SK-N-SH treated with all-trans-retinoic acid at 6 μM for 48 hours (cell line): ENCODE measurements around the gene GAA.

Experiments used
- ATAC-seq: fragments of 200-7000 bp; cut with Tn5 transposase; 3 replicates; pipeline ENCODE4 v1.9.1; 2020; ENCODE audit warnings: mild to moderate bottlenecking, moderate library complexity
- CSDC2 ChIP-seq: fragments of 250-450 bp; sonication (Bioruptor Pico); IDR thresholded peaks from 2 replicates; pipeline ENCODE4 v1.5.0; 2020; ENCODE audit warnings: mild to moderate bottlenecking, moderate library complexity
- ESRRG ChIP-seq: fragments of 250-450 bp; sonication (Bioruptor Pico); IDR thresholded peaks from 2 replicates; pipeline ENCODE4 v1.6.1; 2021; ENCODE audit warnings: mild to moderate bottlenecking
- GLIS3 ChIP-seq: fragments of 250-450 bp; sonication (Bioruptor Pico); IDR thresholded peaks from 2 replicates; pipeline ENCODE4 v1.5.0; 2020; ENCODE audit warnings: mild to moderate bottlenecking, moderate library complexity
- ISL1 ChIP-seq: fragments of 250-450 bp; sonication (Bioruptor Pico); IDR thresholded peaks from 2 replicates; pipeline ENCODE4 v2.1.2; 2022; ENCODE audit warnings: mild to moderate bottlenecking, moderate library complexity
- OSR1 ChIP-seq: fragments of 250-450 bp; sonication (Bioruptor Pico); IDR thresholded peaks from 2 replicates; pipeline ENCODE4 v1.8.0; 2022; ENCODE audit warnings: moderate library complexity, mild to moderate bottlenecking, inconsistent platforms
- PATZ1 ChIP-seq: fragments of 250-450 bp; sonication (Bioruptor Pico); IDR thresholded peaks from 2 replicates; pipeline ENCODE4 v1.8.0; 2020; ENCODE audit warnings: mild to moderate bottlenecking, moderate library complexity, borderline replicate concordance
- PPARA ChIP-seq: fragments of 250-450 bp; sonication (Bioruptor Pico); IDR thresholded peaks from 2 replicates; pipeline ENCODE4 v1.5.0; 2020; ENCODE audit warnings: mild to moderate bottlenecking, borderline replicate concordance
- RARB ChIP-seq: fragments of 250-450 bp; sonication (Bioruptor Pico); IDR thresholded peaks from 2 replicates; pipeline ENCODE4 v1.8.0; 2021; ENCODE audit warnings: mild to moderate bottlenecking, moderate library complexity
- SNAI2 ChIP-seq: fragments of 250-450 bp; sonication (Bioruptor Pico); IDR thresholded peaks from 2 replicates; pipeline ENCODE4 v1.5.0; 2020; ENCODE audit warnings: mild to moderate bottlenecking, moderate library complexity
- TCF4 ChIP-seq: fragments of 250-450 bp; sonication (Bioruptor Pico); IDR thresholded peaks from 2 replicates; pipeline ENCODE4 v1.8.0; 2021; ENCODE audit warnings: mild to moderate bottlenecking, moderate library complexity, borderline replicate concordance
- ZC3H10 ChIP-seq: fragments of 250-450 bp; sonication (Bioruptor Pico); IDR thresholded peaks from 2 replicates; pipeline ENCODE4 v1.5.1; 2021; ENCODE audit warnings: mild to moderate bottlenecking, moderate library complexity
- ZNF565 ChIP-seq: fragments of 450-650 bp; formaldehyde crosslinking; conservative IDR thresholded peaks from 2 replicates; pipeline ENCODE4 v1.5.0; 2020; ENCODE audit warnings: low read depth, mild to moderate bottlenecking, moderate library complexity
- ZNF70 ChIP-seq: fragments of 450-650 bp; formaldehyde crosslinking; IDR thresholded peaks from 2 replicates; pipeline ENCODE4 v1.5.0; 2020; ENCODE audit warnings: mild to moderate bottlenecking, moderate library complexity
- TF ChIP-seq, protein P1 (sequence below): fragments of 250-450 bp; sonication (Bioruptor Pico); IDR thresholded peaks from 2 replicates; pipeline ENCODE4 v1.8.0; 2021; ENCODE audit warnings: low read depth, mild to moderate bottlenecking, moderate library complexity, borderline replicate concordance
- TF ChIP-seq, protein P2 (sequence below): fragments of 250-450 bp; sonication (Bioruptor Pico); IDR thresholded peaks from 2 replicates; pipeline ENCODE4 v1.5.0; 2020; ENCODE audit warnings: mild to moderate bottlenecking, moderate library complexity
- TF ChIP-seq, protein P3 (sequence below): fragments of 250-450 bp; sonication (Bioruptor Pico); IDR thresholded peaks from 2 replicates; pipeline ENCODE4 v1.5.1; 2021; ENCODE audit warnings: mild to moderate bottlenecking, moderate library complexity

The GAA gene

GRCh38 chr17:80110927-80111701 is 9.7 kb downstream of the GAA start (continued):
- TF ChIP-seq, protein P1, sequence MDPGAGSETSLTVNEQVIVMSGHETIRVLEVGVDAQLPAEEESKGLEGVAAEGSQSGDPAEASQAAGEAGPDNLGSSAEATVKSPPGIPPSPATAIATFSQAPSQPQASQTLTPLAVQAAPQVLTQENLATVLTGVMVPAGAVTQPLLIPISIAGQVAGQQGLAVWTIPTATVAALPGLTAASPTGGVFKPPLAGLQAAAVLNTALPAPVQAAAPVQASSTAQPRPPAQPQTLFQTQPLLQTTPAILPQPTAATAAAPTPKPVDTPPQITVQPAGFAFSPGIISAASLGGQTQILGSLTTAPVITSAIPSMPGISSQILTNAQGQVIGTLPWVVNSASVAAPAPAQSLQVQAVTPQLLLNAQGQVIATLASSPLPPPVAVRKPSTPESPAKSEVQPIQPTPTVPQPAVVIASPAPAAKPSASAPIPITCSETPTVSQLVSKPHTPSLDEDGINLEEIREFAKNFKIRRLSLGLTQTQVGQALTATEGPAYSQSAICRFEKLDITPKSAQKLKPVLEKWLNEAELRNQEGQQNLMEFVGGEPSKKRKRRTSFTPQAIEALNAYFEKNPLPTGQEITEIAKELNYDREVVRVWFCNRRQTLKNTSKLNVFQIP (CRISPR knock-in tag), result no peak
- TF ChIP-seq RARB (CRISPR knock-in tag), result no peak
- TF ChIP-seq ESRRG (CRISPR knock-in tag), result no peak
- no peak for TF ChIP-seq ISL1 (CRISPR knock-in tag)
- TF ChIP-seq PPARA (CRISPR knock-in tag), result no peak
- no peak for TF ChIP-seq OSR1 (CRISPR knock-in tag)

- peak; percentile 28 for ATAC-seq
- no peak for TF ChIP-seq PATZ1 (CRISPR knock-in tag)
Measured at GRCh38 chr17:80111702-80112470, 10.5 kb downstream of the GAA start.

GRCh38 chr17:80112471-80113032 is 11.2 kb downstream of the GAA start:
- no peak for ATAC-seq
- TF ChIP-seq ZNF70 (CRISPR knock-in tag) (no peak), SNAI2 (CRISPR knock-in tag) (no peak), RARB (CRISPR knock-in tag) (no peak), OSR1 (CRISPR knock-in tag) (no peak), ZC3H10 (CRISPR knock-in tag) (no peak), TCF4 (CRISPR knock-in tag) (no peak), GLIS3 (CRISPR knock-in tag) (no peak), ZNF565 (CRISPR knock-in tag) (no peak), CSDC2 (no peak), ESRRG (CRISPR knock-in tag) (no peak)
- TF ChIP-seq, protein P1 (CRISPR knock-in tag), result no peak
- TF ChIP-seq, protein P2, sequence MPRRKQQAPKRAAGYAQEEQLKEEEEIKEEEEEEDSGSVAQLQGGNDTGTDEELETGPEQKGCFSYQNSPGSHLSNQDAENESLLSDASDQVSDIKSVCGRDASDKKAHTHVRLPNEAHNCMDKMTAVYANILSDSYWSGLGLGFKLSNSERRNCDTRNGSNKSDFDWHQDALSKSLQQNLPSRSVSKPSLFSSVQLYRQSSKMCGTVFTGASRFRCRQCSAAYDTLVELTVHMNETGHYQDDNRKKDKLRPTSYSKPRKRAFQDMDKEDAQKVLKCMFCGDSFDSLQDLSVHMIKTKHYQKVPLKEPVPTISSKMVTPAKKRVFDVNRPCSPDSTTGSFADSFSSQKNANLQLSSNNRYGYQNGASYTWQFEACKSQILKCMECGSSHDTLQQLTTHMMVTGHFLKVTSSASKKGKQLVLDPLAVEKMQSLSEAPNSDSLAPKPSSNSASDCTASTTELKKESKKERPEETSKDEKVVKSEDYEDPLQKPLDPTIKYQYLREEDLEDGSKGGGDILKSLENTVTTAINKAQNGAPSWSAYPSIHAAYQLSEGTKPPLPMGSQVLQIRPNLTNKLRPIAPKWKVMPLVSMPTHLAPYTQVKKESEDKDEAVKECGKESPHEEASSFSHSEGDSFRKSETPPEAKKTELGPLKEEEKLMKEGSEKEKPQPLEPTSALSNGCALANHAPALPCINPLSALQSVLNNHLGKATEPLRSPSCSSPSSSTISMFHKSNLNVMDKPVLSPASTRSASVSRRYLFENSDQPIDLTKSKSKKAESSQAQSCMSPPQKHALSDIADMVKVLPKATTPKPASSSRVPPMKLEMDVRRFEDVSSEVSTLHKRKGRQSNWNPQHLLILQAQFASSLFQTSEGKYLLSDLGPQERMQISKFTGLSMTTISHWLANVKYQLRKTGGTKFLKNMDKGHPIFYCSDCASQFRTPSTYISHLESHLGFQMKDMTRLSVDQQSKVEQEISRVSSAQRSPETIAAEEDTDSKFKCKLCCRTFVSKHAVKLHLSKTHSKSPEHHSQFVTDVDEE, result no peak
- TF ChIP-seq, protein P3, sequence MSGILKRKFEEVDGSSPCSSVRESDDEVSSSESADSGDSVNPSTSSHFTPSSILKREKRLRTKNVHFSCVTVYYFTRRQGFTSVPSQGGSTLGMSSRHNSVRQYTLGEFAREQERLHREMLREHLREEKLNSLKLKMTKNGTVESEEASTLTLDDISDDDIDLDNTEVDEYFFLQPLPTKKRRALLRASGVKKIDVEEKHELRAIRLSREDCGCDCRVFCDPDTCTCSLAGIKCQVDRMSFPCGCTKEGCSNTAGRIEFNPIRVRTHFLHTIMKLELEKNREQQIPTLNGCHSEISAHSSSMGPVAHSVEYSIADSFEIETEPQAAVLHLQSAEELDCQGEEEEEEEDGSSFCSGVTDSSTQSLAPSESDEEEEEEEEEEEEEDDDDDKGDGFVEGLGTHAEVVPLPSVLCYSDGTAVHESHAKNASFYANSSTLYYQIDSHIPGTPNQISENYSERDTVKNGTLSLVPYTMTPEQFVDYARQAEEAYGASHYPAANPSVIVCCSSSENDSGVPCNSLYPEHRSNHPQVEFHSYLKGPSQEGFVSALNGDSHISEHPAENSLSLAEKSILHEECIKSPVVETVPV (CRISPR knock-in tag), result no peak
